ENCODE results near the gene PSME3IP1. TPM values are rescaled to one million over a fixed set of nuclear protein-coding genes. Genes with fewer than 3 reads are reported as not detected.

PSME3IP1 gene
- polyA plus RNA-seq, 1 of the 3 experiments (the other 2 are of a cell fraction) = 80.9 TPM

DNA sequence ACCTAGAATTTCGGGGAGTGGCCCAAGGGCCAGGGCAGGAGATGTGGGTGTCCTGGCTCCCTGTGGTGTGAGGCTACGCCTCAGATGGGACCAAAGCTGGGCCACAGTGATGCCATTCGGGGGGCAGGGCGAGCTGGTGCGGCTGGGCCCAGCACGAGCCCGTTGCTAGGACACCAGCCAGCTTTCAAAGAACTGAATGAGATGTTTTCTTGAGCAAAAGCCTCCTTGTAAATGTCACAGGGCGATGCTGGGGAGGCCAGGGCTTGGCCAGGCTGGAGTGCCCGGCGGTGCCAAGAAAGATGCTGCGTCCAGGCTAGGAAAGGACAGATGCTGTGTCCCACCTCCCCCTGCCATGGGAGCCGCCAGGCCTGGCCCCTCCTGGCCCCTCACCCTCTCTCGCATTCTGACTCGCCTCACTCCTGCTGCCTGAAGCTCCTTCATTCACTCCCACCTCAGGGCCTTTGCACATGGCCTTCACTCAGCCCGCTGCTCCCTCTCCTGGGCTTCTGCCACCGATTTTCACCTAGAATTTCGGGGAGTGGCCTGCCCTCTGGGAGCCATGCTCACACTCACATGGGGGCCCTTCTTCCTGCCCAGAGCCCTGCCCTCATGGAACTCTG, 54.4 kb downstream of the PSME3IP1 start:
- no peaks in the 10 kb centered on the region for H3K9me2 ChIP-seq
- H3K36me3 ChIP-seq (replicated peaks in 1 of 2; ENCODE audit: control insufficient read depth in 1 of 2, insufficient read depth in 2 of 2, low read length in 1 of 2) = no peaks in the 10 kb centered on the region
- H3K9me3 ChIP-seq = no peaks in the 10 kb centered on the region
- 92% methylated on average over 13 of the region's 17 CpGs for WGBS (ENCODE audit: low lambda C conversion rate)
- H3K9ac ChIP-seq = no peak overlapping the region
- H2AFZ ChIP-seq (ENCODE audit: low read depth) = no peak overlapping the region
- no peak overlapping the region for H3K27ac ChIP-seq (ENCODE audit: low read depth in 2 of 2, low read length in 1 of 2)
- no peaks in the 10 kb centered on the region for H4K20me1 ChIP-seq (ENCODE audit: insufficient read depth)
- no peaks in the 10 kb centered on the region for H3F3A ChIP-seq (replicated peaks; ENCODE audit: insufficient read depth)
- no peak overlapping the region for H3K4me3 ChIP-seq (ENCODE audit: low read depth in 2 of 2, low read length in 1 of 2)
- ChIA-PET POLR2A (no interaction called here), CTCF (interaction anchor here (1.3 to 1.7 kb wide), 2 partner anchors 11 to 39 kb away, joined by 3 to 4 read pairs; partner anchors contain the start of gene CPNE2)
- TF ChIP-seq FOSL2 (IDR thresholded peaks at IDR 0.05; ENCODE audit: borderline replicate concordance, low read depth) (no peak), MEF2A (IDR thresholded peaks at IDR 0.05; ENCODE audit: borderline replicate concordance, low read depth) (no peak), RFX5 (IDR thresholded peaks at IDR 0.05; ENCODE audit: low read length) (no peak), JUND (IDR thresholded peaks at IDR 0.05) (no peak), FOXM1 (IDR thresholded peaks at IDR 0.05; ENCODE audit: low read depth) (no peak), MXI1 (IDR thresholded peaks at IDR 0.05; ENCODE audit: low read depth, low read length) (no peak), SMC3 (IDR thresholded peaks at IDR 0.05; ENCODE audit: low read depth, low read length) (no peak), EP300 (IDR thresholded peaks at IDR 0.05; ENCODE audit: borderline replicate concordance in 1 of 2, low read depth in 1 of 2, low read length in 1 of 2) (no peak), RXRA (IDR thresholded peaks at IDR 0.05; ENCODE audit: borderline replicate concordance, low read depth) (no peak), RAD21 (IDR thresholded peaks at IDR 0.05; ENCODE audit: low read length) (no peak)
- TF ChIP-seq, protein P1, sequence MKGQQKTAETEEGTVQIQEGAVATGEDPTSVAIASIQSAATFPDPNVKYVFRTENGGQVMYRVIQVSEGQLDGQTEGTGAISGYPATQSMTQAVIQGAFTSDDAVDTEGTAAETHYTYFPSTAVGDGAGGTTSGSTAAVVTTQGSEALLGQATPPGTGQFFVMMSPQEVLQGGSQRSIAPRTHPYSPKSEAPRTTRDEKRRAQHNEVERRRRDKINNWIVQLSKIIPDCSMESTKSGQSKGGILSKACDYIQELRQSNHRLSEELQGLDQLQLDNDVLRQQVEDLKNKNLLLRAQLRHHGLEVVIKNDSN (IDR thresholded peaks at IDR 0.05; ENCODE audit: borderline replicate concordance, low read depth) = no peak
- TF ChIP-seq, protein P2, sequence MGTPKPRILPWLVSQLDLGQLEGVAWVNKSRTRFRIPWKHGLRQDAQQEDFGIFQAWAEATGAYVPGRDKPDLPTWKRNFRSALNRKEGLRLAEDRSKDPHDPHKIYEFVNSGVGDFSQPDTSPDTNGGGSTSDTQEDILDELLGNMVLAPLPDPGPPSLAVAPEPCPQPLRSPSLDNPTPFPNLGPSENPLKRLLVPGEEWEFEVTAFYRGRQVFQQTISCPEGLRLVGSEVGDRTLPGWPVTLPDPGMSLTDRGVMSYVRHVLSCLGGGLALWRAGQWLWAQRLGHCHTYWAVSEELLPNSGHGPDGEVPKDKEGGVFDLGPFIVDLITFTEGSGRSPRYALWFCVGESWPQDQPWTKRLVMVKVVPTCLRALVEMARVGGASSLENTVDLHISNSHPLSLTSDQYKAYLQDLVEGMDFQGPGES (IDR thresholded peaks at IDR 0.05; ENCODE audit: low read depth, low read length) = no peak
- TF ChIP-seq, protein P3, sequence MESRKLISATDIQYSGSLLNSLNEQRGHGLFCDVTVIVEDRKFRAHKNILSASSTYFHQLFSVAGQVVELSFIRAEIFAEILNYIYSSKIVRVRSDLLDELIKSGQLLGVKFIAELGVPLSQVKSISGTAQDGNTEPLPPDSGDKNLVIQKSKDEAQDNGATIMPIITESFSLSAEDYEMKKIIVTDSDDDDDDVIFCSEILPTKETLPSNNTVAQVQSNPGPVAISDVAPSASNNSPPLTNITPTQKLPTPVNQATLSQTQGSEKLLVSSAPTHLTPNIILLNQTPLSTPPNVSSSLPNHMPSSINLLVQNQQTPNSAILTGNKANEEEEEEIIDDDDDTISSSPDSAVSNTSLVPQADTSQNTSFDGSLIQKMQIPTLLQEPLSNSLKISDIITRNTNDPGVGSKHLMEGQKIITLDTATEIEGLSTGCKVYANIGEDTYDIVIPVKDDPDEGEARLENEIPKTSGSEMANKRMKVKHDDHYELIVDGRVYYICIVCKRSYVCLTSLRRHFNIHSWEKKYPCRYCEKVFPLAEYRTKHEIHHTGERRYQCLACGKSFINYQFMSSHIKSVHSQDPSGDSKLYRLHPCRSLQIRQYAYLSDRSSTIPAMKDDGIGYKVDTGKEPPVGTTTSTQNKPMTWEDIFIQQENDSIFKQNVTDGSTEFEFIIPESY (IDR thresholded peaks at IDR 0.05; ENCODE audit: borderline replicate concordance, low read depth) = no peak
- DNase-seq = no peak
- no peaks in the 10 kb centered on the region for H3K79me2 ChIP-seq (ENCODE audit: insufficient read depth)
- peaks cover 0 to 4% of the 10 kb centered on the region in 2 experiments; a peak in 1 of 4 replicates for H3K4me1 ChIP-seq (ENCODE audit: control insufficient read depth in 1 of 2, insufficient read depth in 2 of 2, low read depth in 1 of 2, low read length in 1 of 2)
- no peaks in the 10 kb centered on the region for H3K27me3 ChIP-seq (ENCODE audit: insufficient read depth)
- no peak overlapping the region for H3K4me2 ChIP-seq

DNA sequence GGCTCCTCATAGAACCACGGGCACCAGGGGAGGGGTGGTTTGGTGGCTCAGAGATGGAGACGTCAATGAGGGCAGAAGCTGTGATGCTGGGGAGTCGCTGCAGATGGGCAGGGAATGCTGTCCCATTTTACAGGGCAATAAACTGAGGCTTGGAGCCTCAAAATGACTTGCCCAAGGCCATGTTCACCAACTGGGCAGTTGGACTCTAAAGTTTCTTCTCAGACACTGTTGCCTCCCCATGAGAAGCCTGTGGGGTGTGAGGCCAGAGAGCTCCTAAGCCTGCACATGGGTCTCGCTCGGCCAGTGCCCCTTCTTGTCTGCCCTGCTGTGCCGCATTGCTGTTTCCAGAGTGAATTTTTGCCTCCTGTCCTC, 54.9 kb downstream of the PSME3IP1 start:
- Histone ChIP-seq H3K9ac (no peak overlapping the region), H4K20me1 (ENCODE audit: insufficient read depth) (no peaks in the 10 kb centered on the region), H2AFZ (ENCODE audit: low read depth) (no peak overlapping the region), H3K9me2 (no peaks in the 10 kb centered on the region), H3F3A (replicated peaks; ENCODE audit: insufficient read depth) (no peaks in the 10 kb centered on the region), H3K4me2 (no peak overlapping the region), H3K36me3 (replicated peaks in 1 of 2; ENCODE audit: control insufficient read depth in 1 of 2, insufficient read depth in 2 of 2, low read length in 1 of 2) (no peaks in the 10 kb centered on the region), H3K27me3 (ENCODE audit: insufficient read depth) (no peaks in the 10 kb centered on the region), H3K9me3 (no peaks in the 10 kb centered on the region), H3K4me1 (ENCODE audit: control insufficient read depth in 1 of 2, insufficient read depth in 2 of 2, low read depth in 1 of 2, low read length in 1 of 2) (peaks cover 0 to 4% of the 10 kb centered on the region in 2 experiments; a peak in 1 of 4 replicates), H3K27ac (ENCODE audit: low read depth in 2 of 2, low read length in 1 of 2) (no peak overlapping the region), H3K4me3 (ENCODE audit: low read depth in 2 of 2, low read length in 1 of 2) (no peak overlapping the region), H3K79me2 (ENCODE audit: insufficient read depth) (no peaks in the 10 kb centered on the region)
- ChIA-PET CTCF (interaction anchor here (1.7 kb wide), 1 partner anchor 39 kb away, joined by 4 read pairs; the partner anchor contains the start of gene CPNE2), POLR2A (no interaction called here)
- 92% methylated on average over 6 of the region's 6 CpGs for WGBS (ENCODE audit: low lambda C conversion rate)
- DNase-seq = no peak
- TF ChIP-seq FOSL2 (IDR thresholded peaks at IDR 0.05; ENCODE audit: borderline replicate concordance, low read depth) (no peak), FOXM1 (IDR thresholded peaks at IDR 0.05; ENCODE audit: low read depth) (no peak), RAD21 (IDR thresholded peaks at IDR 0.05; ENCODE audit: low read length) (no peak), ELF1 (IDR thresholded peaks at IDR 0.05) (no peak), MEF2A (IDR thresholded peaks at IDR 0.05; ENCODE audit: borderline replicate concordance, low read depth) (no peak)
- TF ChIP-seq, protein P4, sequence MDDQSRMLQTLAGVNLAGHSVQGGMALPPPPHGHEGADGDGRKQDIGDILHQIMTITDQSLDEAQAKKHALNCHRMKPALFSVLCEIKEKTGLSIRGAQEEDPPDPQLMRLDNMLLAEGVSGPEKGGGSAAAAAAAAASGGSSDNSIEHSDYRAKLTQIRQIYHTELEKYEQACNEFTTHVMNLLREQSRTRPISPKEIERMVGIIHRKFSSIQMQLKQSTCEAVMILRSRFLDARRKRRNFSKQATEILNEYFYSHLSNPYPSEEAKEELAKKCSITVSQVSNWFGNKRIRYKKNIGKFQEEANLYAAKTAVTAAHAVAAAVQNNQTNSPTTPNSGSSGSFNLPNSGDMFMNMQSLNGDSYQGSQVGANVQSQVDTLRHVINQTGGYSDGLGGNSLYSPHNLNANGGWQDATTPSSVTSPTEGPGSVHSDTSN (IDR thresholded peaks at IDR 0.05) = no peak
- TF ChIP-seq, protein P2 (IDR thresholded peaks at IDR 0.05; ENCODE audit: low read depth, low read length) = no peak
- TF ChIP-seq, protein P5, sequence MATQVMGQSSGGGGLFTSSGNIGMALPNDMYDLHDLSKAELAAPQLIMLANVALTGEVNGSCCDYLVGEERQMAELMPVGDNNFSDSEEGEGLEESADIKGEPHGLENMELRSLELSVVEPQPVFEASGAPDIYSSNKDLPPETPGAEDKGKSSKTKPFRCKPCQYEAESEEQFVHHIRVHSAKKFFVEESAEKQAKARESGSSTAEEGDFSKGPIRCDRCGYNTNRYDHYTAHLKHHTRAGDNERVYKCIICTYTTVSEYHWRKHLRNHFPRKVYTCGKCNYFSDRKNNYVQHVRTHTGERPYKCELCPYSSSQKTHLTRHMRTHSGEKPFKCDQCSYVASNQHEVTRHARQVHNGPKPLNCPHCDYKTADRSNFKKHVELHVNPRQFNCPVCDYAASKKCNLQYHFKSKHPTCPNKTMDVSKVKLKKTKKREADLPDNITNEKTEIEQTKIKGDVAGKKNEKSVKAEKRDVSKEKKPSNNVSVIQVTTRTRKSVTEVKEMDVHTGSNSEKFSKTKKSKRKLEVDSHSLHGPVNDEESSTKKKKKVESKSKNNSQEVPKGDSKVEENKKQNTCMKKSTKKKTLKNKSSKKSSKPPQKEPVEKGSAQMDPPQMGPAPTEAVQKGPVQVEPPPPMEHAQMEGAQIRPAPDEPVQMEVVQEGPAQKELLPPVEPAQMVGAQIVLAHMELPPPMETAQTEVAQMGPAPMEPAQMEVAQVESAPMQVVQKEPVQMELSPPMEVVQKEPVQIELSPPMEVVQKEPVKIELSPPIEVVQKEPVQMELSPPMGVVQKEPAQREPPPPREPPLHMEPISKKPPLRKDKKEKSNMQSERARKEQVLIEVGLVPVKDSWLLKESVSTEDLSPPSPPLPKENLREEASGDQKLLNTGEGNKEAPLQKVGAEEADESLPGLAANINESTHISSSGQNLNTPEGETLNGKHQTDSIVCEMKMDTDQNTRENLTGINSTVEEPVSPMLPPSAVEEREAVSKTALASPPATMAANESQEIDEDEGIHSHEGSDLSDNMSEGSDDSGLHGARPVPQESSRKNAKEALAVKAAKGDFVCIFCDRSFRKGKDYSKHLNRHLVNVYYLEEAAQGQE (IDR thresholded peaks at IDR 0.05; ENCODE audit: low read depth, low read length) = no peak
